Measurements from ENCODE around the gene NACAD.

Gene NACAD

GRCh38 chr7:45039106-45039505 lies 49.7 kb downstream of the NACAD start:
- H3K79me2 ChIP-seq (ENCODE audit: insufficient read depth, low read length): peaks cover 59% of the 10 kb centered on the region
- H3K4me3 ChIP-seq (ENCODE audit: low read depth, low read length, poor library complexity, severe bottlenecking): no peak overlapping the region
- peaks cover 21% of the 10 kb centered on the region for H3K4me1 ChIP-seq (ENCODE audit: insufficient read depth, low read length, severe bottlenecking)
- H2AFZ ChIP-seq (ENCODE audit: low read length): no peak overlapping the region
- H4K20me1 ChIP-seq (ENCODE audit: insufficient read depth, low read length): peaks cover 5% of the 10 kb centered on the region
- peaks cover 88% of the 10 kb centered on the region for H3K36me3 ChIP-seq (ENCODE audit: insufficient read depth, low read length)
- H3K27ac ChIP-seq (ENCODE audit: low read depth, low read length, poor library complexity, severe bottlenecking): no peak overlapping the region
- H3K9me2 ChIP-seq (ENCODE audit: low read depth, low read length): no peaks in the 10 kb centered on the region
- no peaks in the 10 kb centered on the region for H3K27me3 ChIP-seq (ENCODE audit: insufficient read depth, low read length)
- no peak overlapping the region for H3K9ac ChIP-seq (ENCODE audit: low read length)
- H3K4me2 ChIP-seq (ENCODE audit: low read length): no peak overlapping the region
- TF ChIP-seq EZH2 (IDR thresholded peaks at IDR 0.05; ENCODE audit: borderline replicate concordance, low read length): no peak
- no peak for TF ChIP-seq CTCF (IDR thresholded peaks at IDR 0.05; ENCODE audit: low read length)
- no peaks in the 10 kb centered on the region for H3F3A ChIP-seq (ENCODE audit: insufficient read depth, low read length)
- H3K9me3 ChIP-seq (ENCODE audit: low read length): no peaks in the 10 kb centered on the region

- H3K4me2 ChIP-seq (ENCODE audit: low read length): no peak overlapping the region
- no peak overlapping the region for H3K4me3 ChIP-seq (ENCODE audit: low read depth, low read length, poor library complexity, severe bottlenecking)
- H2AFZ ChIP-seq (ENCODE audit: low read length): no peak overlapping the region
- peaks cover 84% of the 10 kb centered on the region for H3K36me3 ChIP-seq (ENCODE audit: insufficient read depth, low read length)
- no peaks in the 10 kb centered on the region for H3K9me3 ChIP-seq (ENCODE audit: low read length)
- no peaks in the 10 kb centered on the region for H3K9me2 ChIP-seq (ENCODE audit: low read depth, low read length)
- TF ChIP-seq CTCF (IDR thresholded peaks at IDR 0.05; ENCODE audit: low read length) (no peak), EZH2 (IDR thresholded peaks at IDR 0.05; ENCODE audit: borderline replicate concordance, low read length) (no peak)
- no peak overlapping the region for H3K9ac ChIP-seq (ENCODE audit: low read length)
- H3K4me1 ChIP-seq (ENCODE audit: insufficient read depth, low read length, severe bottlenecking): peaks cover 33% of the 10 kb centered on the region
- no peaks in the 10 kb centered on the region for H3K27me3 ChIP-seq (ENCODE audit: insufficient read depth, low read length)
- no peaks in the 10 kb centered on the region for H3F3A ChIP-seq (ENCODE audit: insufficient read depth, low read length)
- peaks cover 5% of the 10 kb centered on the region for H4K20me1 ChIP-seq (ENCODE audit: insufficient read depth, low read length)
- H3K79me2 ChIP-seq (ENCODE audit: insufficient read depth, low read length): peaks cover 71% of the 10 kb centered on the region
- no peak overlapping the region for H3K27ac ChIP-seq (ENCODE audit: low read depth, low read length, poor library complexity, severe bottlenecking)
Measured at GRCh38 chr7:45037876-45038275, 50.9 kb downstream of the NACAD start.

GRCh38 chr7:45036796-45037195 lies 52.0 kb downstream of the NACAD start:
- Histone ChIP-seq H3K27ac (ENCODE audit: low read depth, low read length, poor library complexity, severe bottlenecking) (no peak overlapping the region), H3K79me2 (ENCODE audit: insufficient read depth, low read length) (peaks cover 75% of the 10 kb centered on the region), H3K4me3 (ENCODE audit: low read depth, low read length, poor library complexity, severe bottlenecking) (no peak overlapping the region), H3K36me3 (ENCODE audit: insufficient read depth, low read length) (peaks cover 82% of the 10 kb centered on the region), H3F3A (ENCODE audit: insufficient read depth, low read length) (no peaks in the 10 kb centered on the region), H3K4me1 (ENCODE audit: insufficient read depth, low read length, severe bottlenecking) (peaks cover 44% of the 10 kb centered on the region), H3K9ac (ENCODE audit: low read length) (no peak overlapping the region), H2AFZ (ENCODE audit: low read length) (no peak overlapping the region), H4K20me1 (ENCODE audit: insufficient read depth, low read length) (peaks cover 5% of the 10 kb centered on the region), H3K4me2 (ENCODE audit: low read length) (peak overlapping the region; percentile 25; the same call in 1 of the 2 replicates), H3K9me3 (ENCODE audit: low read length) (no peaks in the 10 kb centered on the region), H3K9me2 (ENCODE audit: low read depth, low read length) (no peaks in the 10 kb centered on the region), H3K27me3 (ENCODE audit: insufficient read depth, low read length) (no peaks in the 10 kb centered on the region)
- TF ChIP-seq CTCF (IDR thresholded peaks at IDR 0.05; ENCODE audit: low read length): no peak
- no peak for TF ChIP-seq EZH2 (IDR thresholded peaks at IDR 0.05; ENCODE audit: borderline replicate concordance, low read length)

Data from OCI-LY1 (cell line).